HG03097 (cell line): Measurements from ENCODE around the gene OARD1.
"Not testable (repeated sequence)": the region's sequence is repeated elsewhere in the genome, so short reads cannot be mapped to it uniquely, and the experiment has no call there.

Experiments
- ATAC-seq: cut with Tn5 transposase; IDR thresholded peaks from one replicate; pipeline ENCODE4 v1.9.1; 2021; ENCODE audit not compliant: unreplicated experiment, low FRiP score

The OARD1 gene, protein sequence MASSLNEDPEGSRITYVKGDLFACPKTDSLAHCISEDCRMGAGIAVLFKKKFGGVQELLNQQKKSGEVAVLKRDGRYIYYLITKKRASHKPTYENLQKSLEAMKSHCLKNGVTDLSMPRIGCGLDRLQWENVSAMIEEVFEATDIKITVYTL

DNA sequence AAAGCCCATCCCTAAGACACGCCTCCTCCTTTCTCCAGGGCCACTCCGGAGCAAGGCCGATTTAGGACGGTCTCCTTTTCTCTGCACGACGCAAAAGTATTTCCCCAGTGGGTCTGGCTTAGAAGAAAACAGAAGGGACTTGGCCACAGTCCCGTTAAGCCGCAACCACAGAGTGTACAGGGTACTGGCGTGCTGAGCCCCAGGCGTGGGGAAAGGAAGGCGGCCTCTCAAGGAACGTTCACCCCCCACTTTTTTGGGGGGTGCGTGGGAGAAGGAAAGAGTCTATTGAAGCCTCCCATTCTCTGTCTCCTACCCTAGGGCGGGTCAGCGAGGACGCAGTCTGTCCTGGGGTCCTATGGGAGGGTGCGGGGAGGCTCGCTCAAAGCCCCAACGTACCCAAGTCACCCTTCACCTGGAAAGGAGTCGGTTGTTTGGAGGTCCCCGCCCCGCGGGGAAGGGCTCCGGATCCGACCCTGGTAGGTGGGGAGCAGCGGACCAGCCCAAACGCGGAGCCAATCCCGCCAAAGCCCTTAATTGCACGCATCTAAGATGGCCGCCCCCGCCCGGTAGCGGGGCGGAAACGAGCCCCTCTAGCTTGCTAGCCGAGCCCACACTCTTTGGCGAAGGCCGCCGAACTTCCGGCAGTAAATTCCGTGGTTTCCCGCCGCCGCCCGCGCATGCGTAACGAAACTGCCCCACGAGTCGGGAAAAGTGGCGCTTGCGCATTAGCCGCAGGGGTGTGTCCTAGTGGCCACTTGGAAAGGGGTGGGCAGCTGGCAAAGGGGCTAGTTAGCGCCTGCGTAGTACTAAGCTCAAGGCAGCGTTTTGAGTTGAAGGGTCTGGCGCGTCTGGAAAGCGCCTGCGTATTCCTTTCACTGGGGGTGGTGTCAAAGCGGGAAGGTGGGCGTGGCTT, at the start of gene OARD1:
Gene OARD1, minus strand, starts transcription at position 434 of the 913 bp plus-strand sequence. CDS start 722 bp downstream, outside the sequence.
- peak; percentile 63 for ATAC-seq

DNA sequence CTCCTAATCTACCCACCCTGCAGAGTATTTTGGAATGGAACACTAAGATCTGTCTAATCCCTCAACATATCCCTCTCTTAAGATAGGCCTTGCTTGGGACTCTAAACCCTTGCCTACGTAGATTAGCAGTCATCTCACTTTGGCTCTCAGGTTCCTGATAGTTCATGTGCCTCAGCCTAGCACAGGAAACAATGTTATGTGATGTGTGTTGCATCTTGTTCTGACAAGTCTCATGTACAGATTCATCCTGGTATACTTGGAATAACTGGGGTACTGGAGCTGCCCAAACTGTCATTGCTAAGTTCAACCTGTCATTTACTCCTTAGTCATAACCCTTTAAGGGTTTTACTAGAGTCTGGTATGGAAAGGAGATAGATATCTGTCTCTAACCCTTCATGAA, 47.9 kb upstream of the OARD1 start:
- ATAC-seq = no peak

DNA sequence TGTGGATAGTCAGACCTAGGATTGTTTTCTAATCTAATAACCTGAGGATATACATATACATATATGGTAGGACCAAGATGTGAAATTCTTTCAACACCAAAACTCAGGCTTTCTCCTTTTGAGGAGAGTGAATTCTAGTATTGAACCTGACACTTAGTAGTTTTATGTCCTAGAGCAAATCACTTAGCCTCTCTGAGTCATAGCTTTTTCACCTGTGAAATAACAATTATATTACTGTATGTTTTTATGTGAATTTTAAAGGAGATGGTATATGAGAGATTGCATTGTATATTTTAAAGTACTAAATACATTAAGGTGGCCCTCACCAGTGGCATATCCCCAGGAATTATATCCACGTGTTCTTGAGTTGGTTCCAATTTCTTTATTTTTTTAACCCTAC, 47.4 kb upstream of the OARD1 start:
- ATAC-seq = no peak

DNA sequence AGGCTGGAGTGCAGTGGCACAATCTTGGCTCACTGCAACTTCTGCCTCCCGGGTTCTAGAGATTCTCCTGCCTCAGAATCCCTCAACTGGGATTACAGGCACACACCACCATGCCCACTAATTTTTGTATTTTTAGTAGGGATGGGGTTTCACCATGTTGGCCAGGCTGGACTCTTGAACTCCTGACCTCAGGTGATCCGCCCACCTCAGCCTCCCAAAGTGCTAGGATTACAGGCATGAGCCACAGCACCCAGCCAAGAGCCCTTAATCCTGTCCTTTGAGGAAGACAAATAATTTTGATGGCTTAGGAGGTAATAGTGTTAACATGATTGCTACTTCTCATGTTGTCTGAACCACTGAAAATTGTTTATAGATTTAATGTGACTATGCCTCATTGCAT, 42.9 kb upstream of the OARD1 start:
- not testable (repeated sequence) for ATAC-seq

DNA sequence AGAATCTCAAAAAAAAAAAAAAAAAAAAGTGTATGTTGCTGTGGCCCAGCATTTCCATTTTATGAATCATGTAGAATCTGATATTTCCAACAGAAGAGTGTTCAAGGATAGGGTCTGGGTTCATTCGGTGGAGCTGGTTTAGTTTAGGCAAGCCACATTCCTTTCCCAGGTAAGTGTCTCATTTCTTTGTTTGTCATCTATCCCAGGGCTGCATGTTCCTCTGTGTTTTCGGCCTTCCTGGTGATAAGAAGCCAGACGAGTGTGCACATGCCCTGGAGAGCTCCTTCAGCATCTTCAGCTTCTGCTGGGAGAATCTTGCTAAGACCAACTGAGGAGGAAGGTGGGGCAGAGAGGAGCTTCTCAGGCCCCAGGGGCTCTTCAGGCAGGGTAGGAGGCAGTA, 38.9 kb upstream of the OARD1 start:
- no peak for ATAC-seq

DNA sequence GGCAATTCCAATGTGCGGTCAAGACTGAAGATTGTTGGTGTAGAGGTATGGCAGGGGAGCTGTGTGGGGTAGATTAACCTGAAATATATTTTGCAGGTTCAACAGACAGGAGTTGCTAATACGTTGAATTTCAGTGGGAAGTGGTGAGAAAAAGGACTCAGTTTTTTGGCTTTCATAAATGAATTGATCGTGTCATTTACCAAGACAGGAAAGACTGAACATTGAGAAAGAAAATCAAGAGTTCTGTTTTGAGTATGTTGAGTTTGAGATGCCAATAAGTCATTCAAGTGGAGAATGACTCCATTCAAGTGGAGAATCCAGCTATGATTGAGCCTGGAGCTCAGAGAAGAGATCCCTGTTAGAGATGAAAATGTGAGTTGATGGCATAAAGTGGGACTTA, 31.7 kb upstream of the OARD1 start:
- no peak for ATAC-seq

DNA sequence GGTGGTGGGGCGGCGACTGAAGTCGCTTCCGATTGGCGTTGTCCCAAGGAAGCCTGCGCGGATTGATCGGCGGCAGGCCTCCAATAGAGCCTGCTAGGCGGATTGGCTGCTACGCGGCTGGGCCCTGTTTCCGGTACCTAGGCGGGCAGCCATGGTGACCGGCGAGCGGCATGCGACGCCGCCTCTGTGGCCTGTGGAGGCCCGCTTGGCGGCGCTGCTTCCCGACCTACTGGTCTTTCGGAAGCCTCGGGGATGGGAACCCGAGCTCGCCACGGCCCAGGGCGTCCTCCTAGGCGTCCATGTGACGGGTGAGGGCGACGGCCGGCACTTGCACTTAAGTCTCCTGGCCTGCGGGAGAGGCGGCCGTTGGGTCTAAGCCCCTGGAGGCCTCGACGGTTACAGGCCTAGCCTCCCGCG, 28.7 kb upstream of the OARD1 start:
- no peak for ATAC-seq

DNA sequence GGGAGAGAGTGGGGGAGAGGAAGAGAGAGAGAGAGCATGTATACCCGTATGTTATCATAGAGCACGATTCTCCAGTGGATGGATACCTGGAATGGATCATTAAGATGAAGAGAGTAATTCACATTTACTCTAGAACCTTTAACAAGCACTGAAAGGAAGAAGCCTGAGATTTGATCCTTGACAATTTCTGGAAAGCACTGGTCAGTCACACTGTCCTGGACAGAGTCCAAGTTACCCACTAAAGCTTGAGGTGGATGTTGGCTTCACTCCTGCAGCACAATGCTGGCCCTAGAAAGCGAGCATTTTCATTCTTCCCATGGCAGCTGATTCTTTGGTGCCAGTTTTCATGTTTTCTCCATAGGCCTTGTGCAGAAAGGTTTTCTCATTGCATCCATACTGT, 26.2 kb upstream of the OARD1 start:
- ATAC-seq = no peak

DNA sequence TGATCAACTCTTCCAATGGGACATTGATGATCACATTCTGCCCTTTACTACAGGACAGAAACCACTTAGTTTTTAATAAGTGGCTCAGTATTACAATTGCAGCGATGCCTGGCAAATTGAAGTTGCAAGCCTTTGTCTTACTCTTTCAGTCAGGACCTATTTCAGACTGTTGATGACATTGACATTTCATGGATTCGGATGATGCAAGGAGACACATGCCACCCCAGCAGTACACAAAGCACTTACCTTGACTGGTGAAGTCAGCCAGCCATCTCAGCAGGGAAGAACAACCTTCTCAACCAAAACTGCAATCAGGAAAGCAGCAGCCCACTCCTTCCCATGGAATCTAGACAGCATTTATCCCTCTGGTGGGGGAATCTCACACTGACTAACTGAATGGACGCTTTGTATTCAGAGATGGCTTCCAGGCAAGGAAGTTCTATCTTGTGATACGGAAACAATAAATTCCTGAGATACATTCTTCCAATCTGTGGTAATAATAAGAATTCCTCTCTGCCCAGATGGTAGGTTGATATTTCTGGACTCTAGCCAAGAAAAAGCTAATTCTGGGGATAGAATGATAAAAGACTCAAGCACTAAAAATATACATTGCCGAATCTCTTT, 25.4 kb upstream of the OARD1 start:
- ATAC-seq = no peak

DNA sequence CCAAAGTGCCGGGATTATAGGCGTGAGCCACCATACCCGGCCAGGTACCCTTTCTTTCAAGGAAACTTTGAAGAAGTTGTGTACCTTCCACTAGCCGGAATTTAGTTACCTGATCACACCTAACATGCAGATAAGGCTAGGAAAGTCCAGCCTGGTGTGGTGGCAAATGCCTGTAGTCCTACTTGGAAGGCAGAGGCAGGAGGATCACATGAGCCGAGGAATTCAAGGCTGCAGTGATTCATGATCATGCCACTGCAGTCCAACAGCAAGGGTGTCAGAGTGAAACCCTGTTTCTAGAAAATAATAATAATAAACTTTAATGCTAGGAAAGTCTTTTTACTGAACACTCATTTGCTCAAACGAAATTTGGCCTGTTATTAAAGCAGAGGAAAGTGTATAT, 21.6 kb upstream of the OARD1 start:
- no peak for ATAC-seq

DNA sequence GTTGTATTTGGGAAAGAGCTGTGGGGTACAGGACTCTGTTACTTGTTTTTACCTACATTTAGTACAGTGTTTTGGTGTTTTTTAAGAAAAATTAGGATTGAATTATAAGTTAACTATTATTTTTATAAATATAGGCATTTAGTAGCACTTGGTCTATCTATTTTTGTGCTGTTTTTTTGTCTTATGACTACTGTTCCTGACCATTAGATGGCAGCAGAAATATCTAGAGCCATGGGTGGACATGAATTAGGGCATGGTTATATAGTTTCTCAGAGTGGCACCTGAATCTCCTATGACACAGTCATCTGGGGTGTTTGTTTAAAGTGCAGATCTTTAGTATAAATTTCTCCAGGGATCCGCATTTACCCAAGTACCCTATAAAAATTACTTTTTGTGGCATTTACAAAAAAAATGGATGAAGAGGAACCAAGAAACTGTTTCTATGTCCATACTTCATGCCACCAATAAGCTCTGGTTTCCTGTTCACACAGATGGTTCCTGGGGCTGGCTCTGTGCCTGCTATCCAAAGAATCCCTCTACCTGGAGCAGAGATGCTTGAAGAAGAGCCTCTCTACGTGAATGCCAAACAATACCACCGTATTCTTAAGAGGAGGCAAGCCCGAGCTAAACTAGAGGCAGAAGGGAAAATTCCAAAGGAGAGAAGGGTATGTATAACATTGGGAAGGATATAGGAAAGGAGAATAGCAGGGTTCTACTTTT, 20.4 kb upstream of the OARD1 start:
- no peak for ATAC-seq

DNA sequence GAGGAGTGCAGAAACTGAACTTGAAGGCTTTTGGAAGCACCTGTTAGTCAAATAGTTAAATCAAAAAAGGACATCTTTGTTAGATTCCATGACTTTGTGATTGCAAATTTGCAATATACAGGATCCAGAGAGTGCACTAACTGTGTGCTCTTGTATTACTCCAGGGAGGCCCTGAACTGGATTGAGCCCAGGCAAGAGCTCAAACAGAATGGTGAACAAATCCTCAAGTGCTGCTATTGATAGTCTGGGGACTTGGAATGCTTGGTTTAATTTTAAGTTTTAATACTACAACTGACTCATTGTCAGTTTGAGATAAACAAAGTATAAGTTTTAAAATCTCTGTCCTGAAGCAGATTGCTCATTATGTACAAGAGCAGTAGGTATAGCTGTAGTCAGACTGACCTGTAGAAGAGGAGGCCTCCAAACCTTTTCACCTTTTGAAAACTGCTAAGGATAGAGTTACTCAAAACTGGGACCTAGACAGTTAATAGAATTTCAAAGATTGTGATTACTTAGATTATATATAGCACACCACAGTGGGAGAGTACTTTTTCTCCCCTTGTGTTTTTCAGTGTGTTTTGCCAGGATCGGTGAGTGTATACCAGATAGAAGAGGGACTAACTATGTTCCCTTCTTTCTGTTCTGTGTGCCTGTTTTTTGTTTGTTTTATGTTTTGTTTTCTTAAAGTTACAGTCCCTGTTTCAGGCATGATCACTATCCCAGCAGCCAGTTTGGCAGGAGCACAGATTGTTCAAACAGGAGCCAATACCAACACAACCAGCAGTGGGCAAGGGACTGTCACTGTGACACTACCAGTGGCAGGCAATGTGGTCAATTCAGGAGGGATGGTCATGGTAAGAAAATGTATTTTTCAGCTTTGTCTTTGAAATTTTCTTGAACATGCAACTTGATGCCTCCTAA, 18.9 kb upstream of the OARD1 start:
- no peak for ATAC-seq

DNA sequence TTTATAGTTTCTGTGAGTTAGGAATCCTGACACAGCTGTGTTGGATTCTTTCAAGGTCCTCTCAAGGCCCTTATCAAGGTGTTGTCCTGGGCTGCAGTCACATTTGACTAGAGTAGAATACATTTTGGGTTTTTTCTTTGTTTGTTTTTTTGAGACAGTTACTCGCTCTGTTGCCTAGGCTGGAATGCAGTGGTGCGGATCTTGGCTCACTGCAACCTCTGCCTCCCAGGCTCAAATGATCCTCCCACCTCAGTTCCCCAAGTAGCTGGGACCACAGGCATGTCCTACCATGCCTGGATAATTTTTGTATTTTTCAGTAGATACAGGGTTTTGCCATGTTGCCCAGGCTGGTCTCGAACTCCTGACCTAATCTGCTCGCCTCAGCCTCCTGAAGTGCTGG, 16.3 kb upstream of the OARD1 start:
- ATAC-seq = no peak

DNA sequence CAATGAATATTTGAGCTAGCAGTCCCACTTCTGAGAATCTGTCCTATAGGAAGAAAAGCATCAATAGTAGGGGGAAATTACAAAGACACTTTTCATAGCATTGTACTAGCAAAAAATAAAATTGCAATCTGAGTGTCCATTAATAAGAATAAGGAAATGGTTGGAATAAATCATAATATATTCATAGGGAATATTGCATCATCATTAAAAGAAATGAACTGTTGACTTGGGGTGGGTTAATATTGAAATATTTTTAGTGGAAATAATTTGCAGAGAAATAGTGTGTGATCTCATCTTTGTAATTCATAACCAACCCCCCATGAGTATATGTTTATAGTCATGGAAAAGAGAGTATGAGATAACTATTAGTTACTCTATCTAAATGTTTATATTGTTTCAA, 13.0 kb upstream of the OARD1 start:
- no peak for ATAC-seq

DNA sequence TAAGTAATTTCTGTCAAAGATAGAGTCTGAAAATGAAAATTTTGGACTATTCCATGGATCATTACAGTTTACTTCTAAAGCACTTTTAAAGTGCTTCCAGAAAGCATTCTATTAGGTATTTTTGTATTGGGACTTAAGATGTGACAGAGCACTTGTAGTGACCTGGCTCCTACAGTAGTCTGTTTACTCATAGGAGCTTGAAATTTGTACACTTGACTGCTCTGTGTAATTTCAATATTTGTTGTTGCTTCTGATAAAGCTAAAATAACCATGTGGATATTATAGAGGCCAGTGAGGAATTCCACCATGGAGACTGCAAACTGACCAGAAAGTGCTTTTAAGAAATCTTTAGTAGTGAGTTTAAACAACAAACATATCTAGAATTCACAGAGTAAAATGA, 10.9 kb upstream of the OARD1 start:
- ATAC-seq = no peak

DNA sequence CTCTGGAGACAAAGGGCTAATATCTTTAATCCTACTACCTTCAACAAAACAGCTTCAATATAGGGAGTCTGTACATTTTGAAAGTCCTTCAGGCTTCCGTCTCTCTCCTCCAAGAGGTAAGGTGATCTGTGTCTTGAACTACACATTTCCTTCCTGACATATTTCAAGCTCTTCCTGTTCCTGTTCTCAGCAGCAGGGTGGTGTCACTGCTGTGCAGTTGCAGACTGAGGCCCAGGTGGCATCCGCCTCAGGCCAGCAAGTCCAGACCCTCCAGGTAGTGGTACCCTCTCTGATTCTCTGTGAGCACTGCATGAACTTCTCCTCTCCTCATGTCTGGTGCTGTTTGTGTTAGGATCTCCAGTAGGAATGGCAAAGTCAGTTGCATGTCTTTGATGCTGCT, 8.5 kb upstream of the OARD1 start:
- no peak for ATAC-seq

DNA sequence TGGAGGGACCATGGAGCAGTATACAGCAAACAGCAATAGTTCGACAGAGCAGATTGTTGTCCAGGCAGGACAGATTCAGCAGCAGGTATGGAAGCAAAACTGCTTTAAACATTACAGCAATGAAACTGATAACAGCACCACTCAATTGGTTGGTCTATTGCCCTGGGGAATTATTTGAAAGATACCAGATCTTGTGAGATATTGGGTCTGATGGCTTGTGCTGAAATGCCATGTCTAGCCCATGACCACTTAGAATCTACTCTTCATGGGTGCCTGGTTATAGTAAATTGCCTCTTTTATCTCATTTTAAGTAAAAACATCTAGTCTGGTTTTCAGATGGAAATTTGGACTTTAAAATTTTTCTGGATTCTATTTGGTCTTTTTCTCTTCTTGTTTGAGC, 6.9 kb upstream of the OARD1 start:
- no peak for ATAC-seq

DNA sequence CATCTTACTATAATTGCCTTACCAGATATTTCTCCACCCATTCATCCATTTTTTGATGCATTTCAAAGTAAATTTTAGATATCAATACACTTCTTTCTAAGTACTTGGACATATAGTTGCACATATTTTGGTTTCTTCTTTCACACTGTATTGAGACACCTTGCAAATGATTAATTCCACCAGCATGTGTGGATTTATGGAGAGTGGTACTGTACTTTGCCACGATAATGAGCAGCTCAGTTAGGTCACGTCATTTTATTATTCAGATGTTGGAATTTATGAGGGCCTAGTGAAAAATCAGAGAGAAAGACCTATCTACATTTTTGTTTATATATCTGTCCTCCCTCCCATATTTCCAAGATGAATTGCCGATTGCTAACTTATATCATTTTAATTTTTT, 5.9 kb upstream of the OARD1 start:
- no peak for ATAC-seq

DNA sequence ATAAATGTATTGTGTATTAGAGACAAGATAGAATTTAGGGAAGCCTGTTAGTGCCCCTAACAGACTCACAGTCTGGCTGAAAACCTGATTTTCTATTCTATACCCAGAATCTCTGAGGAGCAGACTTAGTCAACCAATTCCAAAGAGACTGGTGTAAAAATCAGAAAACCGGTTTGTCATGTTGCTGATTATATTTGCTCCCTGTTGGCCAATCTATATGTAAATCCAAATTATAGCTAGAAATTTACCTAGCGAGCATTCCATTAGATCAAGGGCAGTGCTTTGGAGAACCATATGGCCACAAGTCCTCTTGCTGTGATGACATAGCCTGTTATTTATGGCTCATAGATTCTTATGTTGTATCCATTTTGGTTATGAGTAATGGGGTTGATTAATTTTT, 5.4 kb upstream of the OARD1 start:
- no peak for ATAC-seq
